K562 (cell line): ENCODE results near the gene EIF3CL. TPM values are rescaled to one million over a fixed set of nuclear protein-coding genes. Genes with fewer than 3 reads are reported as not detected.
"Not testable (repeated sequence)": the region's sequence is repeated elsewhere in the genome, so short reads cannot be mapped to it uniquely, and the experiment has no call there.

Source experiments
- ATAC-seq: fragments of 200-7000 bp; cut with Tn5 transposase; 3 replicates; pipeline ENCODE4 v1.9.1; 2020; ENCODE audit warnings: moderate library complexity
- BruUV-seq: library from RNA; stranded (reverse); fragments of 400-500 nt; replicated peaks from 2 replicates; lab custom pipeline; 2021; lab: Mats Ljungman, UMichigan
- CTCF ChIA-PET: fragments of 300-600 bp; formaldehyde crosslinking; extraction: SDS; loops from one replicate; lab custom pipeline; 2021; ENCODE audit warnings: low intra/inter-chr PET ratio; lab: Yijun Ruan, JAX
- POLR2A ChIA-PET: fragments of 300-600, 350-650 bp; sonication (Branson Sonifier 250); formaldehyde crosslinking; extraction: SDS; loops from one replicate; lab custom pipeline; 2021; ENCODE audit warnings: antibody characterized with exemption, inconsistent platforms; lab: Yijun Ruan, JAX
- DNase-seq, 4 experiments: peaks; one replicate each; pipeline versions ENCODE4 v3.0.0 to v3.0.0-alpha.2; 2011 to 2018; ENCODE audit warnings: low spot score in 3 of 4, mixed read lengths in 3 of 4; ENCODE audit errors: extremely low read depth in 1 of 4
- FAIRE-seq: peaks from 2 replicates; lab custom pipeline; 2011; peaks lifted over from hg19 to GRCh38; lab: Jason Lieb, UNC
- H2AFZ ChIP-seq: 2 replicates; pipeline ENCODE4 v1.6.0; 2011; ENCODE audit warnings: low read depth, low read length, control low read depth, inconsistent platforms
- H3K27ac ChIP-seq: fragments of 200-600 bp; 3 replicates; pipeline ENCODE4 v1.8.0; 2011; ENCODE audit warnings: low read depth, mild to moderate bottlenecking, control low read depth, inconsistent platforms, low read length, moderate library complexity, mixed read lengths; ENCODE audit errors: extremely low read depth
- H3K27me3 ChIP-seq, 2 experiments: fragments of 300-600 bp in 1 of 2; 2 replicates in 1 of 2; 3 replicates in 1 of 2; pipeline versions ENCODE4 v1.6.0 to v1.8.0; 2011; ENCODE audit warnings: inconsistent platforms in 2 of 2, low read length in 2 of 2, mild to moderate bottlenecking in 1 of 2, mixed read lengths in 1 of 2, moderate library complexity in 1 of 2; ENCODE audit not compliant: control insufficient read depth in 2 of 2, insufficient read depth in 2 of 2
- H3K36me3 ChIP-seq: fragments of 300-600 bp; 3 replicates; pipeline ENCODE4 v1.8.0; 2011; ENCODE audit warnings: mild to moderate bottlenecking, low read length, inconsistent platforms; ENCODE audit not compliant: control insufficient read depth, insufficient read depth
- H3K4me1 ChIP-seq, 2 experiments: fragments of 200-600 bp in 1 of 2; replicated peaks in 1 of 2; 2 replicates in 1 of 2; 3 replicates in 1 of 2; pipeline versions ENCODE4 v1.5.1 to v1.8.0; 2011; ENCODE audit warnings: inconsistent platforms in 2 of 2, low read length in 2 of 2, mild to moderate bottlenecking in 1 of 2, mixed read lengths in 1 of 2, moderate library complexity in 1 of 2; ENCODE audit not compliant: control insufficient read depth in 2 of 2, insufficient read depth in 2 of 2
- H3K4me2 ChIP-seq: 2 replicates; pipeline ENCODE4 v1.6.1; 2011; ENCODE audit warnings: low read length, control low read depth, inconsistent platforms, mixed read lengths; ENCODE audit not compliant: insufficient read depth
- H3K4me3 ChIP-seq: fragments of 200-600 bp; sonication (generic), shearing (Covaris generic); 2 replicates; pipeline ENCODE4 v1.5.1; 2016; ENCODE audit warnings: control low read depth, inconsistent platforms
- H3K79me2 ChIP-seq: fragments of 200-600 bp; 3 replicates; pipeline ENCODE4 v1.8.0; 2011; ENCODE audit warnings: low read length, inconsistent platforms; ENCODE audit not compliant: control insufficient read depth, insufficient read depth
- H3K9ac ChIP-seq, 2 experiments: 2 replicates each; pipeline versions ENCODE4 v1.6.0 to v1.6.1; 2011; ENCODE audit warnings: low read depth in 2 of 2, low read length in 2 of 2, control low read depth in 1 of 2, inconsistent platforms in 1 of 2, mild to moderate bottlenecking in 1 of 2, mixed read lengths in 1 of 2; ENCODE audit not compliant: insufficient read depth in 1 of 2
- H3K9me1 ChIP-seq: one replicate; pipeline ENCODE4 v1.6.0; 2011; ENCODE audit warnings: inconsistent platforms, mild to moderate bottlenecking, low read length, moderate library complexity; ENCODE audit not compliant: control insufficient read depth, insufficient read depth
- H3K9me3 ChIP-seq: replicated peaks from 2 replicates; pipeline ENCODE4 v1.5.1; 2011; ENCODE audit warnings: low read depth, low read length, inconsistent platforms; ENCODE audit not compliant: control insufficient read depth, insufficient read depth
- H4K20me1 ChIP-seq: replicated peaks from 2 replicates; pipeline ENCODE4 v1.6.1; 2011; ENCODE audit warnings: low read length, inconsistent platforms, mixed read lengths; ENCODE audit not compliant: control insufficient read depth, insufficient read depth
- WGBS: fragments of 100-300 bp; shearing (Covaris generic); methylation state at CpG from one replicate; pipeline ENCODE4 v1.1.6; 2016; ENCODE audit warnings: low coverage, mixed read lengths; ENCODE audit not compliant: insufficient coverage; ENCODE audit errors: missing lambda C conversion rate; 5-methylcytosine and 5-hydroxymethylcytosine counted together
- in situ Hi-C: fragments of 300-500 bp; cut with MboI; formaldehyde crosslinking; loops from 4 replicates; pipeline ENCODE4 v1.15.0; 2018; ENCODE audit warnings: inconsistent platforms, mixed read lengths
- intact Hi-C: fragments of 100-400 bp; cut with micrococcal nuclease; formaldehyde crosslinking; loops from 2 replicates; pipeline ENCODE4 v1.14.2; 2022
- polyA plus RNA-seq, 8 experiments: library from polyadenylated mRNA; depleted of rRNA in 4 of 8; stranded (reverse) in 5 of 8; unstranded in 3 of 8; fragments of >200 nt; fragmentation: Nextera tagmentation in 2 of 8; fragmentation: Illumina TruSeq in 1 of 8; extraction: Ambion mirVana in 2 of 8; extraction: Trizol in 1 of 8; gene quantifications; 2 replicates each; pipeline versions ENCODE4 v1.2.1 to v1.2.3, GENCODE V29; 2011 to 2014; ENCODE audit warnings: inconsistent platforms in 1 of 8, missing spikeins in 1 of 8
- total RNA-seq, 7 experiments: library from RNA; depleted of rRNA in 6 of 7; stranded (reverse); fragments of >200 nt in 6 of 7; fragmentation: Illumina TruSeq in 2 of 7; extraction: Trizol in 2 of 7; gene quantifications; 2 replicates each; pipeline versions ENCODE4 v1.2.1 to v1.2.3, GENCODE V29; 2011 to 2021; ENCODE audit warnings: low replicate concordance in 1 of 7

Gene EIF3CL
- total and polyA plus RNA-seq, 9 of the 15 experiments (the other 6 are each of a cell fraction or from before 2014, with no cell fraction given) = 3.7 to 130 (median 78.1) TPM

GRCh38 chr16:28338230-28338629 lies 65.4 kb downstream of the EIF3CL start:
- H3K4me3 ChIP-seq, H3K27me3 ChIP-seq, H3K9me1 ChIP-seq, intact Hi-C loops, POLR2A ChIA-PET, H3K79me2 ChIP-seq, ATAC-seq, FAIRE-seq, H3K27ac ChIP-seq, H3K9me3 ChIP-seq, H3K4me1 ChIP-seq, CTCF ChIA-PET, H3K9ac ChIP-seq, H3K36me3 ChIP-seq, H3K4me2 ChIP-seq, DNase-seq, in situ Hi-C loops, BruUV-seq, H4K20me1 ChIP-seq, H2AFZ ChIP-seq: not testable (repeated sequence)
- WGBS = 0% methylated on average over 3 of the region's 6 CpGs

DNA sequence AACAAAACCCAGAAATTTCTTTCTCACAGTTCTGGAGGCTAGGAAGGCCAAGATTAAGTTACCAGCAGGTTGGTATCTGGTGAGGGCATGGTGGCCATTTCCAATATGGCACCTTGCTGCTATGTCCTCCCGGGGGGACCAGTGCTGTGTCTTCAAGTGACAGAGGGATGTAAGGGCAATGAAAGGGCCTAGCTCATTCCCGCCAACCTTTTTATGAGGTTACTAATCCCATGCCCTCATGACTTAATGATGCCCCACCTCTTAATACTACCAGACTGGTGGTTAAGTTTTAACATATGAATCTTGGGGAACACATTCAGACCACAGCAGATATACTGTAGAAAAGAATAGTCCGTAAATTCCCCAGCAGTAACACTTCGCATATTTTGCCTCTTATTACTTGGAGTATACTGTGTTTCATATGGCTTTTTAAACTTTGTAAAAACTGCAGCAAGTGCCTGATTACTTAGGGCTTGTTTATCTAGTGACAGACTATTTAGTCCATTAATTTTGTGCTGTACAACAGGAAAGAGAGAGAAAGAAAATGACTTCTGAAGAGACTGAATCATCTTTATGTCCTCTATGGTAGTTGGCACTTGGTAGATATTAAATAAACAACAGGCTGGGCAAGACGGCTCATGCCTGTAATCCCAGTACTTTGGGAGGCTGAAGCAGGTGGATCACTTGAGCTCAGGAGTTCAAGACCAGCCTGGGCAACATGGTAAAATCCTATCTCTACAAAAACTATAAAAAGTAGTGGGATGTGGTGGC lies 66.5 kb downstream of the EIF3CL start:
- intact Hi-C loops, FAIRE-seq: not testable (repeated sequence)
- WGBS = 0% methylated on average over 4 of the region's 5 CpGs

More for the DNA sequence above, 66.5 kb downstream of the EIF3CL start:
- H3K9me1 ChIP-seq, H3K9ac ChIP-seq, H3K4me3 ChIP-seq, H3K27me3 ChIP-seq, H3K27ac ChIP-seq, H3K9me3 ChIP-seq, DNase-seq, H3K79me2 ChIP-seq, POLR2A ChIA-PET, H4K20me1 ChIP-seq, H2AFZ ChIP-seq, in situ Hi-C loops, ATAC-seq, CTCF ChIA-PET, H3K4me1 ChIP-seq, H3K36me3 ChIP-seq, BruUV-seq, H3K4me2 ChIP-seq: not testable (repeated sequence)
